CD14-positive monocyte (primary cell): ENCODE results near the gene FKBP10. TPM values are rescaled to one million over a fixed set of nuclear protein-coding genes. Genes with fewer than 3 reads are reported as not detected.

Experiments used
- DNase-seq, 3 donors: peaks; one replicate each; pipeline ENCODE4 v3.0.0-alpha.2; 2011 to 2022
- H2AFZ ChIP-seq: 2 replicates; pipeline ENCODE4 v1.6.0; 2012; ENCODE audit warnings: mild to moderate bottlenecking, low read depth, low read length, inconsistent platforms; ENCODE audit not compliant: insufficient read depth, poor library complexity, severe bottlenecking
- H3K27ac ChIP-seq, 2 donors: 1 replicate in 1 of 2; 2 replicates in 1 of 2; pipeline ENCODE4 v1.5.1; 2012 to 2013; ENCODE audit warnings: low read length in 2 of 2, control low read depth in 1 of 2, inconsistent platforms in 1 of 2, low read depth in 1 of 2, mild to moderate bottlenecking in 1 of 2
- H3K27me3 ChIP-seq, 2 donors: one replicate each; pipeline versions ENCODE4 v1.6.0 to v1.6.1; 2011 to 2013; ENCODE audit warnings: low read length in 2 of 2; ENCODE audit not compliant: control insufficient read depth in 2 of 2, insufficient read depth in 2 of 2
- H3K36me3 ChIP-seq, 2 donors: replicated peaks in 1 of 2; 1 replicate in 1 of 2; 2 replicates in 1 of 2; pipeline versions ENCODE4 v1.5.1 to v1.6.1; 2012 to 2013; ENCODE audit warnings: low read length in 2 of 2, control low read depth in 1 of 2, inconsistent platforms in 1 of 2, mild to moderate bottlenecking in 1 of 2; ENCODE audit not compliant: insufficient read depth in 2 of 2, control insufficient read depth in 1 of 2
- H3K4me1 ChIP-seq, 2 donors: 1 replicate in 1 of 2; 2 replicates in 1 of 2; pipeline versions ENCODE4 v1.5.1 to v1.6.1; 2012 to 2013; ENCODE audit warnings: low read length in 2 of 2, control low read depth in 1 of 2, inconsistent platforms in 1 of 2, mild to moderate bottlenecking in 1 of 2, moderate library complexity in 1 of 2; ENCODE audit not compliant: insufficient read depth in 2 of 2, control insufficient read depth in 1 of 2
- H3K4me2 ChIP-seq: replicated peaks from 2 replicates; pipeline ENCODE3; 2012; ENCODE audit warnings: low read length, moderate library complexity, mild to moderate bottlenecking; ENCODE audit not compliant: poor library complexity, severe bottlenecking; ENCODE audit errors: extremely low read depth
- H3K4me3 ChIP-seq, 3 experiments: fragments of 200-600 bp in 1 of 3; sonication (generic) in 1 of 3; replicated peaks in 1 of 3; 1 replicate in 2 of 3; 2 replicates in 1 of 3; pipeline ENCODE4 v1.5.1; 2011 to 2013; ENCODE audit warnings: low read length in 3 of 3, mild to moderate bottlenecking in 3 of 3, control low read depth in 2 of 3, low read depth in 2 of 3, inconsistent platforms in 1 of 3, moderate library complexity in 1 of 3
- H3K79me2 ChIP-seq: 2 replicates; pipeline ENCODE4 v1.6.0; 2012; ENCODE audit warnings: mild to moderate bottlenecking, control low read depth, inconsistent platforms, low read length, moderate library complexity; ENCODE audit not compliant: insufficient read depth
- H3K9ac ChIP-seq: 2 replicates; pipeline ENCODE4 v1.6.0; 2017; ENCODE audit warnings: low read length, mild to moderate bottlenecking; ENCODE audit not compliant: insufficient read depth, poor library complexity, severe bottlenecking
- H3K9me3 ChIP-seq, 2 donors: replicated peaks in 1 of 2; 1 replicate in 1 of 2; 2 replicates in 1 of 2; pipeline versions ENCODE4 v1.5.1 to v1.6.1; 2012 to 2013; ENCODE audit warnings: low read length in 2 of 2, control low read depth in 1 of 2; ENCODE audit not compliant: control insufficient read depth in 1 of 2, insufficient read depth in 1 of 2
- H4K20me1 ChIP-seq: 2 replicates; pipeline ENCODE4 v1.6.0; 2012; ENCODE audit warnings: mild to moderate bottlenecking, low read length, control low read depth, moderate library complexity; ENCODE audit not compliant: insufficient read depth
- H3K27ac Mint-ChIP-seq, 7 donors: one replicate each; pipeline ENCODE4 v1.8.0; 2020; ENCODE audit warnings: mild to moderate bottlenecking in 7 of 7, mixed read lengths in 7 of 7, moderate library complexity in 6 of 7, inconsistent platforms in 2 of 7
- H3K27me3 Mint-ChIP-seq, 3 donors: one replicate each; pipeline ENCODE4 v1.8.0; 2021 to 2022; ENCODE audit warnings: low read depth in 3 of 3, mild to moderate bottlenecking in 3 of 3, mixed read lengths in 3 of 3, moderate library complexity in 3 of 3, inconsistent platforms in 1 of 3
- H3K36me3 Mint-ChIP-seq, 2 donors: one replicate each; pipeline ENCODE4 v1.8.0; 2020; ENCODE audit warnings: mixed read lengths in 2 of 2, inconsistent platforms in 1 of 2, mild to moderate bottlenecking in 1 of 2
- H3K4me1 Mint-ChIP-seq: one replicate; pipeline ENCODE4 v1.8.0; 2020; ENCODE audit warnings: mild to moderate bottlenecking, mixed read lengths
- H3K4me3 Mint-ChIP-seq, 2 donors: one replicate each; pipeline ENCODE4 v1.8.0; 2020; ENCODE audit warnings: mild to moderate bottlenecking in 2 of 2, mixed read lengths in 2 of 2, moderate library complexity in 1 of 2
- H3K9me3 Mint-ChIP-seq, 7 donors: one replicate each; pipeline ENCODE4 v1.8.0; 2020 to 2022; ENCODE audit warnings: mixed read lengths in 7 of 7, mild to moderate bottlenecking in 6 of 7, moderate library complexity in 6 of 7, inconsistent platforms in 2 of 7
- WGBS: methylation state at CpG from one replicate; pipeline ENCODE4 v1.1.5; 2013; ENCODE audit warnings: missing lambda C conversion rate; ENCODE audit not compliant: insufficient coverage; 5-methylcytosine and 5-hydroxymethylcytosine counted together
- intact Hi-C, 2 donors: fragments of 100-400 bp; cut with micrococcal nuclease; formaldehyde crosslinking; loops; one replicate each; pipeline versions ENCODE4 v1.15.0 to v1.15.1; 2023
- polyA plus RNA-seq, 3 donors: library from polyadenylated mRNA; depleted of rRNA in 1 of 3; unstranded in 2 of 3; stranded (reverse) in 1 of 3; fragments of 300-500 nt in 2 of 3; fragments of >200 nt in 1 of 3; fragmentation: Illumina TruSeq in 2 of 3; gene quantifications; 1 replicate in 2 of 3; 2 replicates in 1 of 3; pipeline ENCODE4 v1.2.3, GENCODE V29; 2012 to 2021
- TF ChIP-seq, protein P1 (sequence below): fragments of 200-600 bp; IDR thresholded peaks from one replicate; pipeline ENCODE4 v1.8.0; 2022; ENCODE audit warnings: antibody characterized with exemption, mild to moderate bottlenecking

The FKBP10 gene
- polyA plus RNA-seq, 3 donors = not detected

DNA sequence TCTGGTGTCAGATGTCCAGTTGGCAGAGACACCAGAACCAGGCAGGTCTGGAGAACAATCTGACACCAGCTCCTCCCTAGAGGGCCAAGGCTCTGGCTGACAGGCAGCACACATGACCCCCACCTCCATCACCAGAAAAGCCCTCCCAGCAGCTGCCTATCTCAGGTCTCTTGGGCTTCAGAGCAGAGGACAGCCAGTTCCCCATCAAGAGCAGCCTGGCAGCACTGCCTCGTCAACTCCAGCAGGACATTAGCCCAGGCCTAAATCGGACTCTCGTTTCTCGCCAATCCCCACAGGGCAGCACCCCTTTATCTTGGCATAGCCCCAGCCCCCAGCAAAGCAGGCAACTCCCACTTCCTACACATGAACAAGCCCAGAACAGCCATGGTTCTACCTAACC is 30.7 kb upstream of the FKBP10 start:
- peak overlapping the region in 2 of 7 donors; percentile 17 to 27 for H3K27ac Mint-ChIP-seq

DNA sequence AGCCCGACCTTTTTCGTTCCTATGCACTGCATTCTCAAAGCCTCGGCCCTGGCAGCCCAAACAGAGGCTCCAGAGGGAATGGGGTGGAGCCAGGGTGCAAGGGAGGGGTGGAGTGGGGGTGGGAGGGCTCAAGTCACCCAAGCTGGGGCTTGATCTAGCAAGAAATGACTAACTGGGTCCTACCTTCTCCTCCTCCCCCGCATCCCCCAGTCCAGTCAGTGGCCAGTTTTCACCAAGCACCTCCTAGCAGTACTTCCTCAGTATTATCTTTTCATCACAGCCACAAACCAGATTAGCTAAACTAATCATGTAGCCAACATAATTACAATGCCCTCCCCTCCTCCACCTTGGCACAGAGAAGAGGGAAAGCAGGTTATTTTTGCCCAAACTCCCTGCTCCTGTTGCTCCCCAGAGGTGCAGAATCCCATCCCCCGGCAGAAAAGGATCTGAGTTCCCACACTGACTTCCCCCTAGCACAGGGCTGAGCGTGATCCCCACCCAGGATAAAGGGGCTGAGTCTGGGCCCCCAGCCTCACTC is 28.5 kb upstream of the FKBP10 start:
- no peak overlapping the region for H3K9ac ChIP-seq
- H3K27me3 Mint-ChIP-seq = peaks cover 20 to 38% (median 22%) of the 10 kb centered on the region in 3 donors
- no peaks in the 10 kb centered on the region for H3K27me3 ChIP-seq
- H3K36me3 ChIP-seq = no peaks in the 10 kb centered on the region
- TF ChIP-seq, protein P1, sequence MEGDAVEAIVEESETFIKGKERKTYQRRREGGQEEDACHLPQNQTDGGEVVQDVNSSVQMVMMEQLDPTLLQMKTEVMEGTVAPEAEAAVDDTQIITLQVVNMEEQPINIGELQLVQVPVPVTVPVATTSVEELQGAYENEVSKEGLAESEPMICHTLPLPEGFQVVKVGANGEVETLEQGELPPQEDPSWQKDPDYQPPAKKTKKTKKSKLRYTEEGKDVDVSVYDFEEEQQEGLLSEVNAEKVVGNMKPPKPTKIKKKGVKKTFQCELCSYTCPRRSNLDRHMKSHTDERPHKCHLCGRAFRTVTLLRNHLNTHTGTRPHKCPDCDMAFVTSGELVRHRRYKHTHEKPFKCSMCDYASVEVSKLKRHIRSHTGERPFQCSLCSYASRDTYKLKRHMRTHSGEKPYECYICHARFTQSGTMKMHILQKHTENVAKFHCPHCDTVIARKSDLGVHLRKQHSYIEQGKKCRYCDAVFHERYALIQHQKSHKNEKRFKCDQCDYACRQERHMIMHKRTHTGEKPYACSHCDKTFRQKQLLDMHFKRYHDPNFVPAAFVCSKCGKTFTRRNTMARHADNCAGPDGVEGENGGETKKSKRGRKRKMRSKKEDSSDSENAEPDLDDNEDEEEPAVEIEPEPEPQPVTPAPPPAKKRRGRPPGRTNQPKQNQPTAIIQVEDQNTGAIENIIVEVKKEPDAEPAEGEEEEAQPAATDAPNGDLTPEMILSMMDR = no peak
- H3K4me1 ChIP-seq = peaks cover 73 to 77% of the 10 kb centered on the region in 2 donors
- no peak overlapping the region for H2AFZ ChIP-seq
- H3K9me3 Mint-ChIP-seq = peaks cover 0 to 10% (median 0%) of the 10 kb centered on the region in 7 donors
- peaks cover 71% of the 10 kb centered on the region for H3K4me1 Mint-ChIP-seq
- intact Hi-C loops = no loop called here
- H3K79me2 ChIP-seq = no peaks in the 10 kb centered on the region
- H3K36me3 Mint-ChIP-seq = peaks cover 2 to 4% of the 10 kb centered on the region in 2 donors
- peak overlapping the region; percentile 76 to 90 for H3K4me3 Mint-ChIP-seq
- 0% methylated on average over 3 of the region's 6 CpGs for WGBS
- peak overlapping the region in 1 of 3 experiments; percentile 86 for H3K4me3 ChIP-seq
- H3K27ac ChIP-seq = peak overlapping the region in 1 of 2 donors; percentile 0
- H3K9me3 ChIP-seq = no peaks in the 10 kb centered on the region
- peak overlapping the region in 3 of 7 donors; percentile 12 to 81 (median 47) for H3K27ac Mint-ChIP-seq
- peaks cover 37% of the 10 kb centered on the region for H4K20me1 ChIP-seq
- H3K4me2 ChIP-seq = peak overlapping the region; percentile 92
- peak in 2 of 3 donors; percentile 6 to 40 for DNase-seq

More for the DNA sequence above, 30.7 kb upstream of the FKBP10 start:
- Histone ChIP-seq H3K79me2 (no peaks in the 10 kb centered on the region), H4K20me1 (peaks cover 48% of the 10 kb centered on the region), H3K27me3 (no peaks in the 10 kb centered on the region), H3K27ac (no peak overlapping the region), H3K36me3 (peaks cover 0 to under 1% of the 10 kb centered on the region in 2 donors), H3K4me3 (peak overlapping the region in 1 of 3 experiments; percentile 36), H3K9me3 (no peaks in the 10 kb centered on the region), H3K9ac (no peak overlapping the region), H3K4me2 (peak overlapping the region; percentile 25), H2AFZ (no peak overlapping the region), H3K4me1 (peaks cover 77 to 79% of the 10 kb centered on the region in 2 donors)
- Mint-ChIP-seq H3K9me3 (peaks cover 0 to 10% (median 0%) of the 10 kb centered on the region in 7 donors), H3K27me3 (peaks cover 20 to 36% (median 24%) of the 10 kb centered on the region in 3 donors), H3K36me3 (peaks cover 2 to 4% of the 10 kb centered on the region in 2 donors), H3K4me3 (peak overlapping the region; percentile 56 to 64), H3K4me1 (peaks cover 66% of the 10 kb centered on the region)
- TF ChIP-seq, protein P1 = no peak
- 85% methylated on average over 4 of the region's 4 CpGs for WGBS
- no peak for DNase-seq
- intact Hi-C loops = no loop called here
